Osteocyte (in vitro differentiated cells): ENCODE measurements around the gene SBSN. TPM values are rescaled to one million over a fixed set of nuclear protein-coding genes. Genes with fewer than 3 reads are reported as not detected.

ENCODE experiments used
- DNase-seq: peaks from one replicate; pipeline ENCODE4 v3.0.0; 2021; ENCODE audit warnings: mixed read lengths; ENCODE audit not compliant: unreplicated experiment; ENCODE audit errors: extremely low spot score
- H3K27ac Mint-ChIP-seq: one replicate; pipeline ENCODE4 v1.8.0; 2021; ENCODE audit warnings: mild to moderate bottlenecking, mixed read lengths; ENCODE audit not compliant: unreplicated experiment
- H3K27me3 Mint-ChIP-seq: one replicate; pipeline ENCODE4 v1.8.0; 2021; ENCODE audit warnings: mixed read lengths; ENCODE audit not compliant: unreplicated experiment
- H3K36me3 Mint-ChIP-seq: one replicate; pipeline ENCODE4 v1.8.0; 2021; ENCODE audit warnings: mixed read lengths; ENCODE audit not compliant: unreplicated experiment
- H3K4me1 Mint-ChIP-seq: one replicate; pipeline ENCODE4 v1.8.0; 2021; ENCODE audit warnings: mixed read lengths; ENCODE audit not compliant: unreplicated experiment
- H3K4me3 Mint-ChIP-seq: one replicate; pipeline ENCODE4 v1.8.0; 2021; ENCODE audit warnings: mild to moderate bottlenecking, moderate library complexity, mixed read lengths; ENCODE audit not compliant: unreplicated experiment
- H3K9me3 Mint-ChIP-seq: one replicate; pipeline ENCODE4 v1.8.0; 2021; ENCODE audit warnings: mixed read lengths; ENCODE audit not compliant: unreplicated experiment
- CTCF ChIP-seq: fragments of 200-600 bp; sonication (generic); IDR thresholded peaks from 2 replicates; pipeline ENCODE4 v1.5.0; 2021; ENCODE audit warnings: antibody characterized with exemption, mild to moderate bottlenecking, moderate library complexity
- total RNA-seq: library from RNA; stranded (reverse); gene quantifications from 2 replicates; pipeline ENCODE4 v1.2.1, GENCODE V29; 2021

Gene SBSN
- total RNA-seq, 1 donor from 2014 or later, result not detected

GRCh38 chr19:35561436-35561835 is 33.3 kb upstream of the SBSN start:
- no peaks in the 10 kb centered on the region for H3K9me3 Mint-ChIP-seq
- TF ChIP-seq CTCF, result no peak
- no peak overlapping the region for H3K27ac Mint-ChIP-seq
- H3K27me3 Mint-ChIP-seq, result peaks cover 34% of the 10 kb centered on the region
- no peak for DNase-seq
- no peak overlapping the region for H3K4me3 Mint-ChIP-seq
- no peaks in the 10 kb centered on the region for H3K36me3 Mint-ChIP-seq
- peaks cover 3% of the 10 kb centered on the region for H3K4me1 Mint-ChIP-seq

- no peak for DNase-seq
- Mint-ChIP-seq H3K9me3 (no peaks in the 10 kb centered on the region), H3K4me3 (no peak overlapping the region), H3K4me1 (peaks cover 3% of the 10 kb centered on the region), H3K27ac (no peak overlapping the region), H3K36me3 (no peaks in the 10 kb centered on the region), H3K27me3 (peaks cover 34% of the 10 kb centered on the region)
- no peak for TF ChIP-seq CTCF
These were observed 32.6 kb upstream of the SBSN start for GRCh38 chr19:35560677-35561076.

GRCh38 chr19:35560271-35560670 is 32.2 kb upstream of the SBSN start:
- Mint-ChIP-seq H3K27me3 (peaks cover 31% of the 10 kb centered on the region), H3K9me3 (no peaks in the 10 kb centered on the region), H3K36me3 (no peaks in the 10 kb centered on the region), H3K4me3 (no peak overlapping the region), H3K4me1 (peaks cover 3% of the 10 kb centered on the region), H3K27ac (no peak overlapping the region)
- no peak for DNase-seq
- TF ChIP-seq CTCF, result no peak

GRCh38 chr19:35559781-35560180 is 31.7 kb upstream of the SBSN start:
- no peak for TF ChIP-seq CTCF

GRCh38 chr19:35559281-35559659 is 31.2 kb upstream of the SBSN start:
- no peak for TF ChIP-seq CTCF
- Mint-ChIP-seq H3K27me3 (peaks cover 29% of the 10 kb centered on the region), H3K4me1 (peaks cover 3% of the 10 kb centered on the region), H3K4me3 (no peak overlapping the region), H3K36me3 (no peaks in the 10 kb centered on the region), H3K9me3 (no peaks in the 10 kb centered on the region), H3K27ac (no peak overlapping the region)
- DNase-seq, result no peak

More at GRCh38 chr19:35559781-35560180, 31.7 kb upstream of the SBSN start:
- peaks cover 29% of the 10 kb centered on the region for H3K27me3 Mint-ChIP-seq
- H3K4me3 Mint-ChIP-seq, result no peak overlapping the region
- no peaks in the 10 kb centered on the region for H3K36me3 Mint-ChIP-seq
- peaks cover 3% of the 10 kb centered on the region for H3K4me1 Mint-ChIP-seq
- H3K9me3 Mint-ChIP-seq, result no peaks in the 10 kb centered on the region
- DNase-seq, result no peak
- no peak overlapping the region for H3K27ac Mint-ChIP-seq
